ENCODE data around the gene MACROD1.
A peak's percentile ranks its signal among the peaks of the same experiment; 100 is the strongest.
"Not testable (repeated sequence)": the region's sequence is repeated elsewhere in the genome, so short reads cannot be mapped to it uniquely, and the experiment has no call there.

MACROD1 gene

DNA sequence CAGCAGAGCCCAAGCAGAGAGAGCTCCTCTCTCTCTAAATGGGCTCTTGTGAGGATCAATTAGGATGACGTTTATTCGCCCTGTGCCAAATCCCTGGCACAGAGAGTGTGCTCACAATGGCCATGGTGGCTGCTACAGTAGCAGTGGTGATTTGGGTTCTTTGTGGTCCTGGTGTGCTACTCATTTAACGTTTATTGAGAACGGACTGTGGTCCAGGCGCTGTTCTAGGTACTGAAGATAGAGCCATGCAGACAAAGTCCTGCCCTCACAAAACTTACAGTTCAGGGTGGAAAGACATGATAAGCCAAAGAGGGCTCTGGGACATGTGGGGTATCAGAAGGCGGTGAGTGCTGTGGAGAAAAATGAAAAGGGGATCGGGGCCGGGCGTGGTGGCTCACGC, 174.4 kb downstream of the MACROD1 start:
- no peak for DNase-seq

DNA sequence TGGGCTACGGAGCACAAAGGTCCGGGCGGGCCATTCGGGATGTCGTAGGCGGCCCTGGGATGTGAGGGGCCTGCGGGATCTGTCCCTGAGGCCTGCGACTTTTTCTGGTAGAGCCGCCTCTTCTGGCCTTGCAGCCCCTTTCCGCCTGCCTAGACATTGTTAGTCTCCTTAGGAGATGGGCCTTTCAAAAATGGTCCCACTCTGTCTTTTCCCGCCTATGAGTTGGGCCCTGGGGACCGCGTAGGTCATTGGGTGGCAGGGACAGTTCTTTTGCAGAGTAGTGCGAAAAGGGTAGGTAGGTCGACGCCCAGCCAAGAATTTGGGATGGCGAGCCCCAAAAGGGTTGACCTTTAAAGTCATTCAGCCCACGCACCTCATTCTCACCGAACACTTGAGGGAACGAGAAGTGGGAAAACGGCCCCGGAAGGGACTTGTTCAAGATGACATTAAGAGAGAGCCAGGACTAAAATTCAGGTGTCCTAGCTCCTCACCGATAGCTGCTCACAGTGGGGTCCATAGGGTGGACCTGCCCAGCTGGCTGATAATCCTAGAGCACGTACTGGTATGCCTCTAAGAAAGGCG, 178.9 kb downstream of the MACROD1 start:
- no peak for DNase-seq

DNA sequence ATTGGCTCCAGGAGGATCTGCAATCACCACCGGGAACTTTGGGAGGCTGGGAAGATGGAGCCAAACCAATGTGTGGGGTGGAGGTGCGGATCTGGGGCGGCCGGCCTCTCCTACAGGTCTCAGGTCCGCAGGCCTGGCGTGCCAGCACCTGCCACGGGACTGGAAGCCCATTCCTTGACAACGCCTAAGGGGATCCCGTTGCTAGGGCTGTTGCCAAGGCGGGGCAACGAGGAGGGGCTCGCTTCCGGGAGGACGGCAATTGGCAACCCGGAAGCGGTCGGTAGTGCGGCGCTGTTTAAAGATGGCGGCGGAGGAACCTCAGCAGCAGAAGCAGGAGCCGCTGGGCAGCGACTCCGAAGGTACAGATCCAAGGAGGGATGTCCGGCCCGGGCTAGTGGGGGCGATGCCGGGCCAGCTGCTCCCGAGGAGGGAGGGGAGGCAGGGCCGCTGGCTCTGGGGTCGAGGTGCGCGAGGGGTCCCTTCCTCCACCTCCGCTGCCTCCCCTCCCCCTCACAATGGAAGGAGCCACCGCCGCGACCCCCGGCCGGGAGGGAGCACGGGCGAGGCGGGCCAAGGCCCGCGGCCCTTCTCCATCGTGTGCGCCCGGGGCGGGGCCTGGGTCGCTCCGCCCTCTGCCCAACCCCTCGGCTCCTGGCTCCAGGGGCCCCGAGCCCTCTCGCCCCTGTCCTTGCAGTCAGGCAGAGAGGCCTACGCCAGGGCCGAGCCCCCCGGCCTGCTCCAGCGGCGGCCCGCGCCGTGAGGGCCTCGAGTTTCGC, 179.6 kb downstream of the MACROD1 start, which contains the start of gene OTUB1:
OTUB1 (plus strand) TSS at position 283 of the 776 bp plus-strand sequence; CDS start at position 302, 19 bp downstream.
- peak; percentile 95 for DNase-seq

DNA sequence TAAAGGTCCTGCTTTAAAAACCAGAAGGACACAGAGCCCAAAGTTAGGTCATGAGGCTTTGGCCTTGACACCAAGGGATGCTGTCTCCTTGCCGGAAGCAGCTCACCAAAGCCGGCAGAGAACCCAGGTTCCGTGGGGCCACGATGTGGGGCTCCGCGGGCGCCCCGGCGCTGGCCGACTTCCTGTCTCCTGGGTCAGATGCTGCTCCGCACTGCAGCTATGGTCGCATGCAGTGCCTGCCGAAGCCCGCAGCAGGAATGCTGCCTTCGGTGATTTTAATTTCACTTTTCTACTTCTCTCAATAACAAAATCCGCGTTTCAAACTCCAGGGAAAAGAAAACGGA, 180.1 kb downstream of the MACROD1 start:
- DNase-seq, result no peak

DNA sequence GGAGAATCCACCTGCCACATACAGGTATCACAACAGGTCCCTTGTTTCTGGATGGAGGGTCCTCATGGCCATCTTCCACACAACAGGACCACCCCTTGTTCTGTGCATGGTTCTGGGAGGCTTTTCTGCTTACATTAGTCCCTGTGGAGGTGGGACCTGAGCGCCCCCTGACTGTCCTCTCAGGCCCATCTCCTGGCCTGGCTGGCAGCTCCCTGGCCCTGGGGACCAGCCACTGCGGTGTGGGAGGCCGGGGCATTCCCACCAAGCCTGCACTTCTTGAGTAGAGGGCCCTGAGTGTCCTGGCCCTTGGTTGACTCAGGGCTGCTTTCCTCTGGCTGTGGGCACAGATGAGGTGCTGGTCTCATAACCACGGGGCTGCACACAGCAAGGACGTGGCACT, 186.5 kb downstream of the MACROD1 start:
- no peak for DNase-seq

DNA sequence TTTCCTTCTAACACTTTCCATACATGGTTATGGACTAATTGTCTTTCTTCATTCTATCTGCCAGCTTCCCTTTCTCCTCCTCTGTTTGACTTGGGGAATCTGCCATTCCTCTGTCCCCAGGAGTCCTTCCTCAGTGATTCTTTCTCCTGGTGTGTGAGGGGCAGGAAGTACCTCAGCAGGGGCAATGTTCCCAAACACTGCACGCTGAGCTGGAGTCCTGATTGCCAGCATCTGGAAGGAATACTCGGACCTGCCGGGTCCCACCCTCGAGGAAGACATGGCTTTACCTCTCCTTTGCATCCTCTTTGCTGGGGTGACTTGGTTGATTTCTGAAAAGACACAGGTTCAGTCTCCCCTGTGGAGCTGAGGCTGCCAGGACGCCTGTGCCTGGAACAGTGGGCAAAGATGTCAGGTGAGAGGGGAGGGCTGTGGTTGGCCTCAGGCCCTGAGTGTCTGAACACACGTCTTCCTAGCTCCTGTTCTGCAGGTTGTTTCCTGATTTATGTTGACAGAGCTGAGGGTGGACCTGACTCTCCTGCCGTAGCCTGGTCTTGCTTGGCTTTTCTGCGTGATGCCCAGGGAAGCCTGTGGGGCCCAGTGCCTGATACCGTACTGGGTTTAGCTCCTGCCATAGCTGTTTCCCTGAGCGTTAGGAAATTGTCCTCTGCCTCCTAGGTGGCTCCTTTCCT, 187.2 kb downstream of the MACROD1 start:
- no peak for DNase-seq

DNA sequence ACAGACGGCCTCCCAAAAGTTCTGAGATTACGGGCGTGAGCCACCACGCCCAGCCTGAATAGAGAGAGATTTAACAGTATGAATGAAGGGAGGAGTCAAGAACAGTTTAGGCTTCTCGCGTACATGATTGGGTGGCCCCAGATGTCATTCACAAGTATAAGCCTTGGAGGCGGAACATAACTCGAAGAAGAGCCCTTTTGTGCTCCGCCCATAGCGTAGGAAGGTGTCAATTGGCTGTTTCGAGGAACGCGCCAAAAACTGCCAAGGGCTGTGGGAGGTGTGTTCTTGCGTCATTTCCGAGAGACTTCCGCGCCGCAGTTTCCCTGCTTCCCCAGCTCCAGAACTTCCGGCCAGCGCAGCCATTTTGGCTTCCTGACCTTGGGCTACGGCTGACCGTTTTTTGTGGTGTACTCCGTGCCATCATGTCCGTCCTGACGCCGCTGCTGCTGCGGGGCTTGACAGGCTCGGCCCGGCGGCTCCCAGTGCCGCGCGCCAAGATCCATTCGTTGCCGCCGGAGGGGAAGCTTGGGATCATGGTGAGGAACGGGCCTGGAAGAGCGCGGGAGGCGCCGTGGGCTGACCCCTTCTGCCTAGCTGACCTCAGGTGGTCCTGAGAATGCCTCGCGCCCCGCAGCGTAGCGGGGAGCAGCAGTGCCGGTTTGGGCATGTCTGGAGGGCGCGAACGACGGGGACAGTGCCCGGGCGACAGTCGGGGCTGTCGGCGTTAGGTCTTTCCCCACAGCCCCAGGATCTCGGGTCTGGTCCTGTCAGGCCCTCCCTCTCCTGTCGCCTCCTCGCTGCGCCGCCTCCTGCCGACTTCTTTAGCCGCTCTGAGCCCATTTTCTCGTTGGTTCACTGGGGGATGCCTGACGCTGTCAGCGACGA, 191.4 kb downstream of the MACROD1 start, which contains the start of gene COX8A:
COX8A (plus strand) TSS at position 362 of the 885 bp plus-strand sequence; CDS start at position 423, 61 bp downstream.
- peak; percentile 100 for DNase-seq

DNA sequence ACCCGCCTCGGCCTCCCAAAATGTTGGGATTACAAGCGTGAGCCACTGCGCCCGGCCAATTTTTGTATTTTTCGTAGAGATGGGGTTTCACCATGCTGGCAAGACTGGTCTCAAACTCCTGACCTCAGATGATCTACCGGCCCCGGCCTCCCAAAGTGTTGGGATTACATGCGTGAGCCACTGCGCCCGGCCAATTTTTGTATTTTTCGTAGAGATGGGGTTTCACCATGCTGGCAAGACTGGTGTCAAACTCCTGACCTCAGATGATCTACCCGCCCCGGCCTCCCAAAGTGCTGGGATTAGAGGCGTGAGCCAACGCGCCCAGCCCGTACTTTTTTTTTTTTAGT, 192.0 kb downstream of the MACROD1 start:
- not testable (repeated sequence) for DNase-seq

DNA sequence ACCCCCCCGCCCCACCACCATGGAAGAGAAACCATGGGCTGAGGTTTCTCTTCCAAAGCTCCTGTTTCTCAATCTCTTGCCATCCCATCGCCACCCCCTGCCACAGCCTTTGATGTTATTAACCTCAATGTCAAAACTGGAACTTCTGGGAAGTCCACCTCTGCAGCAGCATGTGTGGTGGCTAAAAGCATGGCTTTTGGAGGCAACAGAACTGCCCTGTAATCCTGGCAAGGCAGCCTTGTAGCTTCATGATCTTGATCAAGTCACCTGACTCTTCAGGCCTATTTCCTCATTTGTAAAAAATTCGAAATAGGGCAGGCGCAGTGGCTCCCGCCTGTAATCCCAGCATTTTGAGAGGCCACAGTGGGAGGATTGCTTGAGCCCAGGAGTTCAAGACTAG, 195.0 kb downstream of the MACROD1 start:
- no peak for DNase-seq

DNA sequence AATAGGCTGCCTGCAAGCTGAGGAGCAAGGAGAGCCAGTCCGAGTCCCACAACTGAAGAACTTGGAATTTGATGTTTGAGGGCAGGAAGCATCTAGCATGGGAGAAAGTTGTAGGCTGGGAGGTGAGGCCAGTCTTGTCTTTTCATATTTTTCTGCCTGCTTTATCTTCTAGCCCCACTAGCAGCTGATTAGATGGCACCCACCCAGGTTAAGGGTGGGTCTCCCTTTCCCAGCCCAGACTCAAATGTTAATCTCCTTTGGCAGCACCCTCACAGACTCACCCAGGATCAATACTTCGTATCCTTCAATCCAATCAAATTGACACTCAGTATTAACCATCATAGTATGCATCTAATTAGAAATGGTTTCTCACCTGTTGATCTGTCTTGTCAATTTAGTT, 196.5 kb downstream of the MACROD1 start:
- DNase-seq, result no peak

DNA sequence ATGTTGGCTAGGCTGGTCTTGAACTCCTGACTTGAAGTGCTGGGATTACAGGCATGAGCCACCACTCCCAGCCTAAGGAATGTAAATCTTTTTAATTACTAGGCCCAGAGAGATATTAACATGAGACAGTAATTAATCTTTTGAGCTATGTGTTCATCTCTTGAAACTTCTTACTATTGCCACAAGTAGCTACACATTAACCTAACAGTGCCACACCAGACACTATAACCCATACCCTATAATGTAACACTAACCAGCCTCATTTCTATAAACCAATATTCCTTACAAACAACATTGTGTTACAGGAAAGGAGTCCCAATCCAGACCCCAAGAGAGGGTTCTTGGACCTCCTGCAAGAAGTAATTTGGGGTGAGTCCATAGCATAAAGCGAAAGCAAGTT, 199.5 kb downstream of the MACROD1 start:
- no peak for DNase-seq

DNA sequence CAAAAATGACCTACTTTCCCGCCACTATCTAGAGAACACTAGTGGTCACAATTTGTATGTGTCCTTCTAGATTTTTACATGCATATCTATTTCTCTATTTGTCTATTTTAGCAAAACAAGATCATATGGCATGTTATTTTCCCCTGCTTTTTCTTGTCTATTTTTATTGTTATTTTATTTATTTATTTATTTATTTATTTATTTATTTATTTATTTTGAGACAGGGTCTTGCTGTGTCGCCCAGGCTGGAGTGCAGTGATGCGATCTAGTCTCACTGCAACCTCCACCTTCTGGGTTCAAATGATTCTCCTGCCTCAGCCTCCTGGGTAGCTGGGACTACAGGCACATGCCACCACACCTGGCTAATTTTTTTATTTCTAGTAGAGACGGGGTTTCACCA, 202.0 kb downstream of the MACROD1 start:
- not testable (repeated sequence) for DNase-seq

DNA sequence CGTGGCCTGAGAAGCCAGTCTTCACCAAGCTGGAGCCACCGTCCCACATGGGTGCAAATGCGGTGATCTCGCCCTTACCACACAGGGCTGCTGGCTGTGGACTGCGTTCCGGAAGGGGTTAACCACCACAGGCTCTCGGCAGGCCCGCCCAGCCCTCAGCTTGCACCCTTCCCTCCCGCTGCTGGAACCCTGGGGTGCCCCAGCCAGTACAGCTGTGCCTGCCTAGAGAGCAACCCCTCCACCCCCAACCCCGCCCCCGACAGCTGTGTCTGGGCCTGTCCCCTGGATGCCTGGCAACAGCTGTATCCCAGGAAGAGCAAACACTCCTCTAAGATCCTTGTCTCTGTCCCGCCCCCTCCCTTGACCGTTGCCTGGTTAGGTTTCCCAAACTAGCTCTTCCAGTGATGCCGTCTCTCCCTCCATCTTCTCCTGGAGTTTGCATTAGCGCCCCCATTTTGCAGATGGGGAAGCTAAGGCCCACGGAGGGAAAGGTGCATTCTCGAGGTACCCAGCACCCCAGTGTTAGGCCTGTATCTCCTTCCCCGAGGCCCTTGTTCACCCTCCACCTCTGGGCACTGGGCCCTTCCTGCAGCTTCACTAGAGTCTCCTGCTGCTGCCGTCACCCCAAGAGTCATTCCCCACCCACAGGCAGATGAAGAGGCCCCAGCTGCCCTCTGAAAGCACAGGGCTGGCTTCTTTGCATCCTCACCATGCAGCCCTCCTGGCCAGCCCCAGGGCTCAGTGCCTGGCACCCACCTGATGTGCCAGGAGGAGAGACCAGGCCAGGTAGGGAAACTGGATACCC, 204.1 kb downstream of the MACROD1 start:
- peak; percentile 90 for DNase-seq

DNA sequence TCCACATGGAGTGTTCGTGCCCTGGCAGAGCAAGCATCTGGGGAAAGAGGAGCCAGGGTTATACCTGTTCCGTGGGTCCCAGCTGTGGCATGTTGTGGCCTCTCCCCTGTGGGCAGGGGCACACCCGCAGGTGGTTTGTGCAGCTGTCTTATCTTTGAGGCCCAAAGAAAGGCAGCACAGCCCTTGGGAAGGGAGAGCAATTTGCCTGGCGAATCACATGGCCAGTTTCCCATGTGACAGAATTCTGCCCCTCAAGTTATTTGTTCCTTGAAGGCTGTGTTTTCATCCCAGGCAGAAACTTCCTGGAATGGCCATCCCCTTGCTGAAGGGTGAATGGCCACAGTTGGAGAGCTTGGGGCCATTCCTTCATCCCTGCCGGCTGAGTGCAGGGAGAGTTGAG, 207.9 kb downstream of the MACROD1 start:
- no peak for DNase-seq

DNA sequence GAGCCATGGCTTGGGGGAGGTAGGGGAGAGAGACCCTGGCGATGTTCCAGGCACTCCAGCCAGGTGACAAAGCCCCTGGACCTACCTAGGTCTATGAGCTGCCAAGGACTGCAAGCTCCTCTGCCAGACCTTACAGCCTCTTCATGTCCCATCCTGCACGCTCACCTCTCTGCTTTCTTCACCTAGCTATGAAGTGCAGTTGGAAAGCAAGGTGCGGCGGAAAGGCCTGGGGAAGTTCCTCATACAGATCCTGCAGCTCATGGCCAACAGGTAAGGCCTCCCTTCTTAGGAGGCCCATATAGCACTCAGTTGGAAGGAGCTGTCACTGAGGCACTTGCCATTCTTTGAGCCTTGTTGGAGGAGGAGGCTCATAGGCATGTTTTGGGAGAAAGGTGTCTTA, 213.3 kb downstream of the MACROD1 start:
- DNase-seq, result no peak

DNA sequence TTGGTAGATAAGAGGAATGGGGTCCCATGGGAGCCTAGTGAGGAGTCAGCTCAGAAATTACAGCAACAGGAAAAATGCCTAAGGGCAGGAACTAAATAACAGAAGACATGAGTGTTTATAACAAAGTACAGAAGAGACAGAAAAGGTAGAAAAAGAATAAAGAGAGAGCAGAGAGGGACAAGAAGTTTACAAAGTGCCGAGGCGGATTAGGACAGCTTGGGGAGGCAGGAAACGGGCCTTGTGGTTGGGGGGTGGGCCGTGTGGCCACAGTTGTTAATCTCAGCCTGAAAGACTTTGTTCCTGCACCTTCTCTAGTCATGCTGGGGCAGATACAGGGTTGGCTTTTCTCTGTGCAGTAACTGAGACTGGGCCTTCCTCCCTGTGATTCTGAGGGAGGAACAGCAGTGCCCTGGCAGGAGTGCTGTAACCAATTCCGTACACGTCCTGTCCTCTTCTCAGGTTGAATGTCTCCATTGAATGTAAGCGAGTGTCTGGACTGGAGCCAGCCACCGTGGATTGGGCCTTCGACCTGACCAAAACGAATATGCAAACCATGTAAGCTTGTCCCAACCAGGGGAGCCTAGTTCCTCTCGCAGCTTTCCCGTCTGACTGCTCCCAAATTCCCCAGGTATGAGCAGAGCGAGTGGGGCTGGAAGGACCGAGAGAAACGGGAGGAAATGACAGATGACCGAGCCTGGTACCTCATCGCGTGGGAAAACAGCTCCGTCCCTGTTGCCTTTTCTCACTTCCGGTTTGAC, 214.0 kb downstream of the MACROD1 start:
- DNase-seq, result no peak
